Neural progenitor cell (in vitro differentiated cells): ENCODE results near the gene USP34.

ENCODE experiments used
- CTCF ChIP-seq: fragments of 200-600 bp; sonication (generic); IDR thresholded peaks from 2 replicates; pipeline ENCODE4 v1.5.1; 2017; ENCODE audit warnings: antibody characterized with exemption, mild to moderate bottlenecking
- EZH2 ChIP-seq: fragments of 200-600 bp; sonication (generic); IDR thresholded peaks from 2 replicates; pipeline ENCODE4 v1.6.1; 2017; ENCODE audit warnings: antibody characterized with exemption, mild to moderate bottlenecking, moderate library complexity
- EZH2phosphoT487 ChIP-seq: fragments of 200-600 bp; sonication (generic); IDR thresholded peaks from 2 replicates; pipeline ENCODE4 v1.6.1; 2017; ENCODE audit warnings: antibody characterized with exemption

DNA sequence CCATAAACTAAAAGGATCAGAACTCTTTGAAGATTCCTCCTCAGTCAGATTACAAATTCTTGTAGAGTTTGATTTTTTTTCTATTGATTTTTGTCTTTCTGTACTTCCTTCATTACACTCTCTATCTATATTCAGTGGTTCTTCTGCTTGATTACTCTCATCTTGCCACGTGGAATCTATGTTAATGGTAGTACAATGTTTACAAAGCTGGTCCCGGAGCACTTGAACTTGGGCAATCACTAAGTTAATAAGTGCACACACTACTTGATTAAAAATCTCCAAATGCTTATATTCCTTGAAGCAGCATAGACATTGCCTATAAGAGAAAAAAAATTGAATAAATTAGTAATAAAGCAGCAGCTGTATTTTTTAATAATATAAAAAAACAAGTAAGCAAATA lies 65.1 kb downstream of the USP34 start:
- TF ChIP-seq EZH2phosphoT487 = no peak
- no peak for TF ChIP-seq CTCF
- TF ChIP-seq EZH2 = no peak
